Measurements from ENCODE around the gene ENPEP.
"Not testable (repeated sequence)": the region's sequence is repeated elsewhere in the genome, so short reads cannot be mapped to it uniquely, and the experiment has no call there.

ENPEP gene

GRCh38 chr4:110460074-110460746 is 15.7 kb upstream of the ENPEP start:
- no peak overlapping the region for H3K4me3 ChIP-seq (ENCODE audit: severe bottlenecking)
- no peak overlapping the region for H3K27ac ChIP-seq (ENCODE audit: poor library complexity, severe bottlenecking)
- TF ChIP-seq CTCF (IDR thresholded peaks at IDR 0.05; ENCODE audit: poor library complexity, severe bottlenecking): no peak
- H3K4me1 ChIP-seq (ENCODE audit: insufficient read depth, poor library complexity, severe bottlenecking): no peaks in the 10 kb centered on the region
- H3K9me3 ChIP-seq (ENCODE audit: severe bottlenecking): no peaks in the 10 kb centered on the region
- ATAC-seq (ENCODE audit: low read depth) (no peak), DNase-seq (ENCODE audit: low spot score) (no peak)
- no peaks in the 10 kb centered on the region for H3K27me3 ChIP-seq (ENCODE audit: insufficient read depth, poor library complexity, severe bottlenecking)
- H3K36me3 ChIP-seq (ENCODE audit: low read depth): no peaks in the 10 kb centered on the region

GRCh38 chr4:110467400-110467799 is 8.6 kb upstream of the ENPEP start:
- Histone ChIP-seq H3K36me3 (ENCODE audit: low read depth) (no peaks in the 10 kb centered on the region), H3K9me3 (ENCODE audit: severe bottlenecking) (no peaks in the 10 kb centered on the region), H3K4me1 (ENCODE audit: insufficient read depth, poor library complexity, severe bottlenecking) (no peaks in the 10 kb centered on the region), H3K4me3 (ENCODE audit: severe bottlenecking) (no peak overlapping the region), H3K27ac (ENCODE audit: poor library complexity, severe bottlenecking) (no peak overlapping the region), H3K27me3 (ENCODE audit: insufficient read depth, poor library complexity, severe bottlenecking) (no peaks in the 10 kb centered on the region)
- TF ChIP-seq CTCF (IDR thresholded peaks at IDR 0.05; ENCODE audit: poor library complexity, severe bottlenecking): no peak
- ATAC-seq (ENCODE audit: low read depth): no peak
- no peak for DNase-seq (ENCODE audit: low spot score)

- no peak for TF ChIP-seq CTCF (IDR thresholded peaks at IDR 0.05; ENCODE audit: poor library complexity, severe bottlenecking)
- no peaks in the 10 kb centered on the region for H3K36me3 ChIP-seq (ENCODE audit: low read depth)
- ATAC-seq (ENCODE audit: low read depth) (no peak), DNase-seq (ENCODE audit: low spot score) (no peak)
- no peaks in the 10 kb centered on the region for H3K9me3 ChIP-seq (ENCODE audit: severe bottlenecking)
- no peak overlapping the region for H3K4me3 ChIP-seq (ENCODE audit: severe bottlenecking)
- no peaks in the 10 kb centered on the region for H3K27me3 ChIP-seq (ENCODE audit: insufficient read depth, poor library complexity, severe bottlenecking)
- no peaks in the 10 kb centered on the region for H3K4me1 ChIP-seq (ENCODE audit: insufficient read depth, poor library complexity, severe bottlenecking)
- no peak overlapping the region for H3K27ac ChIP-seq (ENCODE audit: poor library complexity, severe bottlenecking)
These were observed 3.2 kb upstream of the ENPEP start for GRCh38 chr4:110472583-110473329.

- ATAC-seq (ENCODE audit: low read depth) (no peak), DNase-seq (ENCODE audit: low spot score) (no peak)
- H3K36me3 ChIP-seq (ENCODE audit: low read depth): no peaks in the 10 kb centered on the region
- H3K4me3 ChIP-seq (ENCODE audit: severe bottlenecking): no peak overlapping the region
- H3K27ac ChIP-seq (ENCODE audit: poor library complexity, severe bottlenecking): no peak overlapping the region
- H3K4me1 ChIP-seq (ENCODE audit: insufficient read depth, poor library complexity, severe bottlenecking): no peaks in the 10 kb centered on the region
- no peaks in the 10 kb centered on the region for H3K27me3 ChIP-seq (ENCODE audit: insufficient read depth, poor library complexity, severe bottlenecking)
- H3K9me3 ChIP-seq (ENCODE audit: severe bottlenecking): no peaks in the 10 kb centered on the region
- TF ChIP-seq CTCF (IDR thresholded peaks at IDR 0.05; ENCODE audit: poor library complexity, severe bottlenecking): no peak
These were observed 1.5 kb upstream of the ENPEP start for GRCh38 chr4:110474481-110474880.

- not testable (repeated sequence) for H3K9me3 ChIP-seq (ENCODE audit: severe bottlenecking); H3K36me3 ChIP-seq (ENCODE audit: low read depth); H3K4me1 ChIP-seq (ENCODE audit: insufficient read depth, poor library complexity, severe bottlenecking); H3K27me3 ChIP-seq (ENCODE audit: insufficient read depth, poor library complexity, severe bottlenecking); H3K27ac ChIP-seq (ENCODE audit: poor library complexity, severe bottlenecking); H3K4me3 ChIP-seq (ENCODE audit: severe bottlenecking); DNase-seq (ENCODE audit: low spot score); ATAC-seq (ENCODE audit: low read depth)
These were observed 875 bp upstream of the ENPEP start for GRCh38 chr4:110475080-110475479.

Data from RWPE2 (cell line).